GM23338 (cell line): ENCODE measurements around the gene STIL.

Experiments
- CREB1 ChIP-seq: fragments of 250-450 bp; sonication (Bioruptor Pico); IDR thresholded peaks from 2 replicates; pipeline ENCODE4 v1.5.0; 2020; ENCODE audit warnings: low read depth, mild to moderate bottlenecking, moderate library complexity
- EZH2 ChIP-seq: fragments of 200-600 bp; sonication (generic); IDR thresholded peaks from one replicate; pipeline ENCODE4 v1.8.0; 2017; ENCODE audit warnings: antibody characterized with exemption, mild to moderate bottlenecking, low read depth; ENCODE audit not compliant: unreplicated experiment
- EZH2phosphoT487 ChIP-seq: fragments of 200-600 bp; sonication (generic); IDR thresholded peaks from one replicate; pipeline ENCODE4 v1.8.1; 2018; ENCODE audit warnings: antibody characterized with exemption; ENCODE audit not compliant: unreplicated experiment
- JUNB ChIP-seq: IDR thresholded peaks from one replicate; pipeline ENCODE4 v1.6.1; 2016; ENCODE audit warnings: antibody characterized with exemption; ENCODE audit not compliant: unreplicated experiment
- NANOG ChIP-seq: IDR thresholded peaks from 2 replicates; pipeline ENCODE4 v1.6.1; 2016; ENCODE audit warnings: antibody characterized with exemption, borderline replicate concordance
- POLR2AphosphoS5 ChIP-seq: IDR thresholded peaks from 2 replicates; pipeline ENCODE4 v1.6.1; 2016; ENCODE audit warnings: antibody characterized with exemption, low read depth
- STAT1 ChIP-seq: IDR thresholded peaks from one replicate; pipeline ENCODE4 v1.6.1; 2016; ENCODE audit warnings: antibody characterized with exemption; ENCODE audit not compliant: unreplicated experiment
- ZNF114 ChIP-seq: fragments of 250-450 bp; sonication (Bioruptor Pico); IDR thresholded peaks from 2 replicates; pipeline ENCODE4 v1.5.0; 2020; ENCODE audit warnings: mild to moderate bottlenecking, moderate library complexity
- ZNF331 ChIP-seq: fragments of 250-450 bp; sonication (Bioruptor Pico); IDR thresholded peaks from 2 replicates; pipeline ENCODE4 v1.5.0; 2020; ENCODE audit warnings: low read depth, mild to moderate bottlenecking, moderate library complexity
- TF ChIP-seq, protein P1 (sequence below), 2 experiments: fragments of 200-600 bp in 1 of 2; sonication (generic) in 1 of 2; conservative IDR thresholded peaks; 2 replicates each; pipeline versions ENCODE4 v1.5.1 to v1.6.1; 2016 to 2017; ENCODE audit warnings: antibody characterized with exemption in 2 of 2, low read depth in 2 of 2, mild to moderate bottlenecking in 2 of 2, moderate library complexity in 1 of 2
- TF ChIP-seq, protein P2 (sequence below): IDR thresholded peaks from one replicate; pipeline ENCODE4 v1.6.1; 2018; ENCODE audit warnings: antibody characterized with exemption; ENCODE audit not compliant: unreplicated experiment
- TF ChIP-seq, protein P3 (sequence below): IDR thresholded peaks from 2 replicates; pipeline ENCODE4 v1.6.1; 2016; ENCODE audit warnings: antibody characterized with exemption
- TF ChIP-seq, protein P4 (sequence below): fragments of 250-450 bp; sonication (Bioruptor Pico); IDR thresholded peaks from 2 replicates; pipeline ENCODE4 v1.5.0; 2020; ENCODE audit warnings: mild to moderate bottlenecking, moderate library complexity

DNA sequence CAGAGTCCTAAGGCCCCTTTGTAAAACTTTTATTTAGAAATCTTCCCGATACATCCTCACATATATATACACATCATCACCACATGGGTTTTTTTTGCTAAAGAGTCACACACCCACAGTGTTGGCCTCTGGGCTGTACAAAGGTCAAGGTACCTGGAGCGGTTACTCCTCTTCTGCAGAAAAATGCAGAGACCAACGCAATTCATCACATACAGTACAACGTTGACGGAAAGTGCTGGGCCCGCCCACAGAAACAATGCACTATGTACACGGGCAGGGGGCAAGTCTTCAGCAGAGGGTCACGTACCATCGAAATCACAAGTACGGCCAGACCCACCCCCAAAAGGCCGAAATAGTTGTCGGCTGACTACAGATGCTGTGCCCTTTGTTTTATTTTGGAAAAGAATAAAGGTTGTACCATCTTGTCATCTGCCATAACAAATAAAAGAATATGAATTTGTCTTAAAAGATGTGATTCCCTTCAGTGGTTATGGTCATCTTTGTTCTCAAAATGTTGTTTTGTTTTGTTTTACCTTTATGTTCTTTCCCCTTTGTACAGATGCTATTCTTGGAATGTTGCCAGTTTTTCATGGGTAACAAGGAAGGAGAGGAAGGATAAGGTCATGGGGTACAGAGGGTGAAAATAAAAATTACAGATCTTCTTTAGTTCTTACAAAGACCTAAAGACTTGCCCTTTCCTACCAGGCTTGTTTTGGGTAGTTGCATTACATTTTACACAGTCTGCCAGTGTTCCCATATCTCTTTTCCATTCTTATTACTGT is 97.5 kb downstream of the STIL start:
- no peak for TF ChIP-seq EZH2phosphoT487
- TF ChIP-seq, protein P1, sequence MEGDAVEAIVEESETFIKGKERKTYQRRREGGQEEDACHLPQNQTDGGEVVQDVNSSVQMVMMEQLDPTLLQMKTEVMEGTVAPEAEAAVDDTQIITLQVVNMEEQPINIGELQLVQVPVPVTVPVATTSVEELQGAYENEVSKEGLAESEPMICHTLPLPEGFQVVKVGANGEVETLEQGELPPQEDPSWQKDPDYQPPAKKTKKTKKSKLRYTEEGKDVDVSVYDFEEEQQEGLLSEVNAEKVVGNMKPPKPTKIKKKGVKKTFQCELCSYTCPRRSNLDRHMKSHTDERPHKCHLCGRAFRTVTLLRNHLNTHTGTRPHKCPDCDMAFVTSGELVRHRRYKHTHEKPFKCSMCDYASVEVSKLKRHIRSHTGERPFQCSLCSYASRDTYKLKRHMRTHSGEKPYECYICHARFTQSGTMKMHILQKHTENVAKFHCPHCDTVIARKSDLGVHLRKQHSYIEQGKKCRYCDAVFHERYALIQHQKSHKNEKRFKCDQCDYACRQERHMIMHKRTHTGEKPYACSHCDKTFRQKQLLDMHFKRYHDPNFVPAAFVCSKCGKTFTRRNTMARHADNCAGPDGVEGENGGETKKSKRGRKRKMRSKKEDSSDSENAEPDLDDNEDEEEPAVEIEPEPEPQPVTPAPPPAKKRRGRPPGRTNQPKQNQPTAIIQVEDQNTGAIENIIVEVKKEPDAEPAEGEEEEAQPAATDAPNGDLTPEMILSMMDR (conservative IDR thresholded peaks at IDR 0.05; ENCODE audit: low read depth in 2 of 2), result no peak
- no peak for TF ChIP-seq EZH2
- TF ChIP-seq JUNB, result no peak
- TF ChIP-seq ZNF114 (CRISPR knock-in tag), result no peak
- no peak for TF ChIP-seq POLR2AphosphoS5
- no peak for TF ChIP-seq CREB1 (CRISPR knock-in tag)
- TF ChIP-seq, protein P2, sequence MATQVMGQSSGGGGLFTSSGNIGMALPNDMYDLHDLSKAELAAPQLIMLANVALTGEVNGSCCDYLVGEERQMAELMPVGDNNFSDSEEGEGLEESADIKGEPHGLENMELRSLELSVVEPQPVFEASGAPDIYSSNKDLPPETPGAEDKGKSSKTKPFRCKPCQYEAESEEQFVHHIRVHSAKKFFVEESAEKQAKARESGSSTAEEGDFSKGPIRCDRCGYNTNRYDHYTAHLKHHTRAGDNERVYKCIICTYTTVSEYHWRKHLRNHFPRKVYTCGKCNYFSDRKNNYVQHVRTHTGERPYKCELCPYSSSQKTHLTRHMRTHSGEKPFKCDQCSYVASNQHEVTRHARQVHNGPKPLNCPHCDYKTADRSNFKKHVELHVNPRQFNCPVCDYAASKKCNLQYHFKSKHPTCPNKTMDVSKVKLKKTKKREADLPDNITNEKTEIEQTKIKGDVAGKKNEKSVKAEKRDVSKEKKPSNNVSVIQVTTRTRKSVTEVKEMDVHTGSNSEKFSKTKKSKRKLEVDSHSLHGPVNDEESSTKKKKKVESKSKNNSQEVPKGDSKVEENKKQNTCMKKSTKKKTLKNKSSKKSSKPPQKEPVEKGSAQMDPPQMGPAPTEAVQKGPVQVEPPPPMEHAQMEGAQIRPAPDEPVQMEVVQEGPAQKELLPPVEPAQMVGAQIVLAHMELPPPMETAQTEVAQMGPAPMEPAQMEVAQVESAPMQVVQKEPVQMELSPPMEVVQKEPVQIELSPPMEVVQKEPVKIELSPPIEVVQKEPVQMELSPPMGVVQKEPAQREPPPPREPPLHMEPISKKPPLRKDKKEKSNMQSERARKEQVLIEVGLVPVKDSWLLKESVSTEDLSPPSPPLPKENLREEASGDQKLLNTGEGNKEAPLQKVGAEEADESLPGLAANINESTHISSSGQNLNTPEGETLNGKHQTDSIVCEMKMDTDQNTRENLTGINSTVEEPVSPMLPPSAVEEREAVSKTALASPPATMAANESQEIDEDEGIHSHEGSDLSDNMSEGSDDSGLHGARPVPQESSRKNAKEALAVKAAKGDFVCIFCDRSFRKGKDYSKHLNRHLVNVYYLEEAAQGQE, result no peak
- TF ChIP-seq, protein P3, sequence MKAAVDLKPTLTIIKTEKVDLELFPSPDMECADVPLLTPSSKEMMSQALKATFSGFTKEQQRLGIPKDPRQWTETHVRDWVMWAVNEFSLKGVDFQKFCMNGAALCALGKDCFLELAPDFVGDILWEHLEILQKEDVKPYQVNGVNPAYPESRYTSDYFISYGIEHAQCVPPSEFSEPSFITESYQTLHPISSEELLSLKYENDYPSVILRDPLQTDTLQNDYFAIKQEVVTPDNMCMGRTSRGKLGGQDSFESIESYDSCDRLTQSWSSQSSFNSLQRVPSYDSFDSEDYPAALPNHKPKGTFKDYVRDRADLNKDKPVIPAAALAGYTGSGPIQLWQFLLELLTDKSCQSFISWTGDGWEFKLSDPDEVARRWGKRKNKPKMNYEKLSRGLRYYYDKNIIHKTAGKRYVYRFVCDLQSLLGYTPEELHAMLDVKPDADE, result no peak
- TF ChIP-seq NANOG, result no peak
- TF ChIP-seq, protein P4, sequence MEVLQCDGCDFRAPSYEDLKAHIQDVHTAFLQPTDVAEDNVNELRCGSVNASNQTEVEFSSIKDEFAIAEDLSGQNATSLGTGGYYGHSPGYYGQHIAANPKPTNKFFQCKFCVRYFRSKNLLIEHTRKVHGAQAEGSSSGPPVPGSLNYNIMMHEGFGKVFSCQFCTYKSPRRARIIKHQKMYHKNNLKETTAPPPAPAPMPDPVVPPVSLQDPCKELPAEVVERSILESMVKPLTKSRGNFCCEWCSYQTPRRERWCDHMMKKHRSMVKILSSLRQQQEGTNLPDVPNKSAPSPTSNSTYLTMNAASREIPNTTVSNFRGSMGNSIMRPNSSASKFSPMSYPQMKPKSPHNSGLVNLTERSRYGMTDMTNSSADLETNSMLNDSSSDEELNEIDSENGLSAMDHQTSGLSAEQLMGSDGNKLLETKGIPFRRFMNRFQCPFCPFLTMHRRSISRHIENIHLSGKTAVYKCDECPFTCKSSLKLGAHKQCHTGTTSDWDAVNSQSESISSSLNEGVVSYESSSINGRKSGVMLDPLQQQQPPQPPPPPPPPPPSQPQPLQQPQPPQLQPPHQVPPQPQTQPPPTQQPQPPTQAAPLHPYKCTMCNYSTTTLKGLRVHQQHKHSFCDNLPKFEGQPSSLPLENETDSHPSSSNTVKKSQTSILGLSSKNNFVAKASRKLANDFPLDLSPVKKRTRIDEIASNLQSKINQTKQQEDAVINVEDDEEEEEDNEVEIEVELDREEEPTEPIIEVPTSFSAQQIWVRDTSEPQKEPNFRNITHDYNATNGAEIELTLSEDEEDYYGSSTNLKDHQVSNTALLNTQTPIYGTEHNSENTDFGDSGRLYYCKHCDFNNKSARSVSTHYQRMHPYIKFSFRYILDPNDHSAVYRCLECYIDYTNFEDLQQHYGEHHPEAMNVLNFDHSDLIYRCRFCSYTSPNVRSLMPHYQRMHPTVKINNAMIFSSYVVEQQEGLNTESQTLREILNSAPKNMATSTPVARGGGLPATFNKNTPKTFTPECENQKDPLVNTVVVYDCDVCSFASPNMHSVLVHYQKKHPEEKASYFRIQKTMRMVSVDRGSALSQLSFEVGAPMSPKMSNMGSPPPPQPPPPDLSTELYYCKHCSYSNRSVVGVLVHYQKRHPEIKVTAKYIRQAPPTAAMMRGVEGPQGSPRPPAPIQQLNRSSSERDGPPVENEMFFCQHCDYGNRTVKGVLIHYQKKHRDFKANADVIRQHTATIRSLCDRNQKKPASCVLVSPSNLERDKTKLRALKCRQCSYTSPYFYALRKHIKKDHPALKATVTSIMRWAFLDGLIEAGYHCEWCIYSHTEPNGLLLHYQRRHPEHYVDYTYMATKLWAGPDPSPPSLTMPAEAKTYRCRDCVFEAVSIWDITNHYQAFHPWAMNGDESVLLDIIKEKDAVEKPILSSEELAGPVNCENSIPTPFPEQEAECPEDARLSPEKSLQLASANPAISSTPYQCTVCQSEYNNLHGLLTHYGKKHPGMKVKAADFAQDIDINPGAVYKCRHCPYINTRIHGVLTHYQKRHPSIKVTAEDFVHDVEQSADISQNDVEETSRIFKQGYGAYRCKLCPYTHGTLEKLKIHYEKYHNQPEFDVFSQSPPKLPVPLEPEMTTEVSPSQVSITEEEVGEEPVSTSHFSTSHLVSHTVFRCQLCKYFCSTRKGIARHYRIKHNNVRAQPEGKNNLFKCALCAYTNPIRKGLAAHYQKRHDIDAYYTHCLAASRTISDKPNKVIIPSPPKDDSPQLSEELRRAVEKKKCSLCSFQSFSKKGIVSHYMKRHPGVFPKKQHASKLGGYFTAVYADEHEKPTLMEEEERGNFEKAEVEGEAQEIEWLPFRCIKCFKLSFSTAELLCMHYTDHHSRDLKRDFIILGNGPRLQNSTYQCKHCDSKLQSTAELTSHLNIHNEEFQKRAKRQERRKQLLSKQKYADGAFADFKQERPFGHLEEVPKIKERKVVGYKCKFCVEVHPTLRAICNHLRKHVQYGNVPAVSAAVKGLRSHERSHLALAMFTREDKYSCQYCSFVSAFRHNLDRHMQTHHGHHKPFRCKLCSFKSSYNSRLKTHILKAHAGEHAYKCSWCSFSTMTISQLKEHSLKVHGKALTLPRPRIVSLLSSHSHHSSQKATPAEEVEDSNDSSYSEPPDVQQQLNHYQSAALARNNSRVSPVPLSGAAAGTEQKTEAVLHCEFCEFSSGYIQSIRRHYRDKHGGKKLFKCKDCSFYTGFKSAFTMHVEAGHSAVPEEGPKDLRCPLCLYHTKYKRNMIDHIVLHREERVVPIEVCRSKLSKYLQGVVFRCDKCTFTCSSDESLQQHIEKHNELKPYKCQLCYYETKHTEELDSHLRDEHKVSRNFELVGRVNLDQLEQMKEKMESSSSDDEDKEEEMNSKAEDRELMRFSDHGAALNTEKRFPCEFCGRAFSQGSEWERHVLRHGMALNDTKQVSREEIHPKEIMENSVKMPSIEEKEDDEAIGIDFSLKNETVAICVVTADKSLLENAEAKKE (CRISPR knock-in tag), result no peak
- no peak for TF ChIP-seq STAT1
- no peak for TF ChIP-seq ZNF331 (CRISPR knock-in tag)
